GM12892 (cell line): Measurements from ENCODE around the gene SMYD4.

Experiments
- DNase-seq: peaks from one replicate; pipeline ENCODE4 v3.0.0; 2011; ENCODE audit not compliant: insufficient read length
- FAIRE-seq: peaks from 2 replicates; lab custom pipeline; 2011; peaks lifted over from hg19 to GRCh38; lab: Jason Lieb, UNC
- POLR2A ChIP-seq: IDR thresholded peaks from 2 replicates; pipeline ENCODE4 v1.6.1; 2011; ENCODE audit warnings: low read depth, low read length, control low read depth
- POLR2AphosphoS5 ChIP-seq: IDR thresholded peaks from 2 replicates; pipeline ENCODE4 v1.6.1; 2011; ENCODE audit warnings: low read depth, low read length, control low read depth
- TAF1 ChIP-seq: IDR thresholded peaks from 2 replicates; pipeline ENCODE4 v1.6.1; 2011; ENCODE audit warnings: low read depth, mild to moderate bottlenecking, control low read depth, low read length, borderline replicate concordance

SMYD4 gene

DNA sequence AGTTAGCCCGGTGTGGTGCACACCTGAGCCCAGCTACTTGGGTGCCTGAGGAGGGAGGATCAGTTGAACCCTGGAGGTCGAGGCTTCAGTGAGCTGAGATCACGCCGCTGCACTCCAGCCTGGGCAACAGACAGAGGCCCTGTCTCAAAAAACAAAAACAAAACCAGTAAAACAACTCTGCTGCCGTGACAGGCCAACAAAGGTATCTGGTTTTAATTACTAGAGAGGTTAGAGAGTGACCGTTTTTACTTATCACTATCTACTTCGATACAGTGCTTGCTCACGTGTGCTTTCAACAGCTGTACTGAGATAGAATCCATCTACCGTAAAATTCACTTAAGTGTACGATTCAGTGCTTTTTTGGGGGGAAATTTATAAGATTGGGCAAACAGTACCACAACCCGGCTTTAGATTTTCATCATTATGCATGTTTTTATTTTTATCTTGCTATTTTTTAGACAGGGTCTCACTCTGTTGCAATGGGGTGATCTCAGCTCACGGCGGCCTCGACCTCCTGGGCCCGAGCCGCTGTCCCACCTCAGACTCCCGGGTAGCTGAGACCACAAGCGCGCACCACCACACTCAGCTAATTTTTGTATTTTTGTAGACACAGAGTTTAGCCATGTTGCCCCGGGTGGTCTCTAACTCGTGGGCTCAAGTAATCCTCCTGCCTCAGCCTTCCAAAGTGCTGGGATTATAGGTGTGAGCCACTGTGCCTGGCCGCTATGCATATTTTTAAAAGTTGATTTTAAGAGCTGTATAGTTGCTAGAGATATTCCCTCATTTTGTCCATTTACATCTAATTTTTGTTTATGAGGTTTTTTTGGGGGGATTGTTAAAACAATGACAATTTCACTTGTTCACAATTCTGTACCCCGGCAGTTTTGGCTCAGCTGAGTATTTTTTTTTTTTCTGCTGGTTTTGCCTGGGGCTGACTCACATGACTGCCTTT lies 36.9 kb downstream of the SMYD4 start:
- TF ChIP-seq POLR2A (no peak), POLR2AphosphoS5 (no peak), TAF1 (no peak)
- no peak for DNase-seq
- FAIRE-seq: no peak

DNA sequence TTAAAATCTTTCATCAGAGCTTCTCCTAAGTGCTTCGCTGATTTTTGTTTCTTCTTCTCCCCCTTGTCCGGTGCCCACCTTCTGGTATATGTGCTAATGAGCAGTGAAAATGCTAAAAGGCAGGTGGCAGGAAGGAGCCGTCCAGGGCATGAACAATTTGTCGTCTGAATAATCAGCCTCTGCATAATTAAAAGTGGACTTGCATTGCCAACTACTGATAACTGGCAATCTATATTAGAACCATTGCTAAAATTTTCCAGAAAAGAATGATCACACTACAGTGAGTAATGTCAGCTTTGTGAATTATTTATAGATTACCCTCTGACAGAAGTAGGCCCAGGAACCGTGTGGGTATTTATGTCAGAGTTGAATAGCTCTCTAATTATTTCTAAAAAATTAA lies 39.8 kb downstream of the SMYD4 start:
- TF ChIP-seq POLR2A (no peak), POLR2AphosphoS5 (no peak), TAF1 (no peak)
- DNase-seq: no peak
- FAIRE-seq: no peak

DNA sequence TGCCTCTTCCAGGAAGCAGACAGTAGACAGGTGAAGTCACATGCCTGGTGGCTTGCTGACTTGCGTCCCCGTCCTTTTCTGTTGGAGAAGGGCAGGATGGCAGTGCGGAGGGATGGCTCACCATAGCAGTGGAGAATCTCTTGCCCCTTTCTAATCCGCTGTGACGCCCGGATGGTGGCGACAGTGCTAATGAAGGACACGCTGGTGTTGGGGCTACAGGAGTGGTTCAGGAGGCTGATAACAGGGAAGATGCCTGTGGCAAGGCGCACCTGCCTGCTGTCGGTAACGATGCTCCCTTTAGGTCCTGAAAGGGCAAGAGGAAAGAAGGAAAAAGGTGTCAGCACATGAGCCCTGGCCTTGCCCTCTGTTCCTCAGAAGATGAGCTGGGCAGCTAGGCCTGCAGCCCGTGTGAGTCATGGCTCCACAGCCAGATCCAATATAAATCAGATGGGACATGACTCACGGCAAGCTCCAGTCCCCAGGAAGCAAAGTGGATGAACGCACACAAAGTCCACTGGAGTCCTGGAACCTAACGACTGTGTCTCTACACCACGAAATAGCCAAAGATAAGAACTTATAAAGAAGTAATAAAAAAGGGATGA lies 42.3 kb downstream of the SMYD4 start:
- FAIRE-seq (no peak), DNase-seq (no peak)
- TF ChIP-seq POLR2AphosphoS5 (no peak), TAF1 (no peak), POLR2A (no peak)

DNA sequence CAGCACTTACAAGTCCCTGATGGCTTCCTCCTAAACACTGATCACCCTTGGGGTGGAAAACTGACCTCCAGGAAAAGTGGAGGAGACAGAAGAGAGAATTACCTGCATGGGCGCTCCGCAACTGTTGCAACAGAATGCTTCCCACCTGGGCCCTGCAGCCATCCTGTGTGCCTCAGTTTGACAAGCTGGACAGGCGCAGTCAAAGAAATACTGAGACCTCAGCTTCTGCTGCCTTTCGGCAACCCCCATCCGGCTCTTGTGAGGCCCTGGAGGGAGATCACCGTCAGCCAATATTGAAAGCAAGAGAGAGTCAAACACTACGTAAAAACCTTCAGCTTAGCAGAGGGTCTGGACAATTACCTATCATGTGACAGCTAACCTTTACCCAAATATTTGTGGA lies 43.0 kb downstream of the SMYD4 start:
- TF ChIP-seq TAF1: no peak
- DNase-seq: no peak
- FAIRE-seq: no peak

DNA sequence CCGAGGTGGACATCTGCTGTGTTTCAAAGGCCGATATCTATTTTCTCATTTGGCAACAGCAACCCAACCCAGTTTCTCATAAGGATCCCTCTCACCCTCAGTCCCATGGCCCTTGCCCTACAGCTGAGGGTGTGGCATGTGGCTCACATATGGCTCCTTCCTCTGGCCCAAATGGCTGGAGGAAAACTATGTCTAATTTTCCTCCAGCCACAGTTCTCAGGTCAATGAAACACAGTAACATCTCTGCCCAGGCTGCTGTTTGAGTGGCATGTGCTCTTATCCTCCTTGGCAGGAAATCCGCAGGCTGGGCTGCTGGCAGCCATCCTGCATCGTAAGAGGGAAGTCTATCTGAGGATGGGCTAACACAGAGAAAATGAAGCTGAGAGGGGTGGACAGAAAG lies 43.8 kb downstream of the SMYD4 start:
- TF ChIP-seq TAF1 (no peak), POLR2A (no peak), POLR2AphosphoS5 (no peak)
- FAIRE-seq: no peak
- no peak for DNase-seq

DNA sequence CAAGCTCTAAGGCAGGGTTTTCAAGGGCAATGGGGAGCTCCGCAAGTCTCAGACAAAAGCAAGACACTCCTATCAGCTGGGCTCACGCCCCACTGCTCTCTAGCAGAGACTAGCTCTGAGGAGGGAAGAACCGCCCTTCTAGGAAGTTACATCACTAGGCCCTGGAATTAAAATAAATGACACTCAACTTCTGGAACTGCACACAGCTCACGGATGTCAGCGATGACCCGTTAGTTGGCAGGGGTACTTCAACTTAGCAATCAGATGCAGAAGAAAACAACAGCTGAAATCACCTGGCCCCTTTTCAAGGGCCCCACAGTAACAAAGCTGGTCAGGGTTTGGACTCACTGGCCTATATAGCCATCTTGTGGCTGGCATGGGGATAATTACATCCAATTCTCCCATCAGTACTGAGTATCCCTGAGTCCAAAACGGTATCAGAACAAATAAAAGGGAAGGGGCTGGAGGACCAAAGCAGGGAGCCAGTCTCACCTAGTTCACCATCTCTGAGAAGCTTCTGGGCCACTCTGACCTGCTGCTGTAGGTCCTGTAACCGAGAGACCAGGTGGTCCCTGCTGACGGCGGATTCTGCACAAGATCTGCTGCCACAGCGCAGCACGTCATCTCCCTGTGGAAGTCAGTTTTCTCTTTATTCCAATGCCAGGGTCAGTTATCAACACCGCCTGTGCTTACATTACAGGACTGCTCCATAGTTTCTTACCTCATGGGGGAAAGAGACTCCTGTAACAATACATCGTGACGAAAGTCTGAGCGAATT lies 45.7 kb downstream of the SMYD4 start:
- no peak for TF ChIP-seq POLR2A
- no peak for TF ChIP-seq POLR2AphosphoS5
- TF ChIP-seq TAF1: no peak
- FAIRE-seq (no peak), DNase-seq (no peak)

DNA sequence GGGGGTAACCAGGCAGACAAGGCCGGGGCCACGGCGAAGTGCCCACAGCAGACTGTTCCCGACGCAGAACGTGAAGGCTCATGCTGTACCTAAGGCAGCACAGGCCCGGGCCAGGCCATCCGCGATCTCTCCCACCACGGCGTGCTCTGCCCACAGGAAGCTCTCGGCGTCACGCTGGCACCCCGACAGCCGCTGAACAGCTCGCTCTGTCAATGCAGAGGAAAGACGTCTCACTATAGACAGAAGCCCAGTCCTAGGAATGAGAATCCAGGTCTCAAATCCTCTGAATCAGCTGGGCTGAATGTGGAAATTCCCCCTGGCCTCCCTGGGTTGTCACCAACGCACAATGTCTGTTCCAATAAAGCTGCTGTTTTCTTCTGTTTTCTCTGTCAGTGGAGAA lies 46.4 kb downstream of the SMYD4 start:
- TF ChIP-seq POLR2AphosphoS5: no peak
- no peak for TF ChIP-seq TAF1
- no peak for TF ChIP-seq POLR2A
- FAIRE-seq (no peak), DNase-seq (no peak)

DNA sequence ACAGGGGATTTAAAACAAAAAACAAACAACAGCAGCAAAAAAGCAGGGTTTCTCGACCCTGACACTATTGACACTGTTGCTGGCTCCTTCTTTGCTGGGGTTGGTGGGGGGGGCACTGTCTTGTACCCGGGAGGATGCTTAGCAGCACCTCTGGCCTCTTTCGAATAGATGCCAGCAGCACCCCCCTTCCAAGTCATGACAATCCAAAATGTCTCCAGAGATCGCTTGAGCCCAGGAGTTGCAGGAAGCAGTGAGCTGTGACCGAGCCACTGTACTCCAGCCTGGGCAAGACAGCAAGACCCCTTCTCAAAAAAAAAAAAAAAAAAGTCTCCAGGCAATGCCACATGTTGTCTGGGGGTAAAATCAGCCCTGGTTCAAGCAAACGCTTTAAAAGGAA lies 47.5 kb downstream of the SMYD4 start:
- no peak for FAIRE-seq
- DNase-seq: no peak
- no peak for TF ChIP-seq POLR2AphosphoS5
- no peak for TF ChIP-seq POLR2A
- no peak for TF ChIP-seq TAF1

DNA sequence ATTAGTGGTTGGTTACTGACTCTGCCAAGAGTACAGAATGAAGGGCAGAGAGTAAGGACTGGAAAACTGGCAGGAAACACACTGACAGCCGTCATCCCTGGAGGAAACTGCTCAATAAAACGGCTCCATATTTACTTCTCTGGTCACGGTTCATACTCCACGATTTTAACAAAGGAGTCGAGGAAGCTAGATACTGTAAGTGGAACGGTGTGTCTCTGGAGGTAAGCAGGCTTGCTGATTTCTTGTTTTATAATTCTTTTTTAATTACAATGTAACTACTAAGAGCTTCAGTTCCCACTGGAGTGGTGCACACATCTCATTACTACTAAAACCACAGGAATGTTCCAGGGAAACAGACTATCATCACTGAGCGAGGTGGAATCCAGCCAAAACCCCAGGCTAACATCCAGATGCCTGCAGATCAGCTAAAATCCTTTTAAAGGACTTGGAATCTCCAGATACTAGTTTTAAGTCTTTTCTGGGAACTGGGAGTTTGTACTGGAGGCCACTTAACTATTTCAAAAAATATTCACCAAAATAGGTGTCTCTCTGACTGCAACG lies 50.1 kb downstream of the SMYD4 start:
- FAIRE-seq: no peak
- no peak for DNase-seq

DNA sequence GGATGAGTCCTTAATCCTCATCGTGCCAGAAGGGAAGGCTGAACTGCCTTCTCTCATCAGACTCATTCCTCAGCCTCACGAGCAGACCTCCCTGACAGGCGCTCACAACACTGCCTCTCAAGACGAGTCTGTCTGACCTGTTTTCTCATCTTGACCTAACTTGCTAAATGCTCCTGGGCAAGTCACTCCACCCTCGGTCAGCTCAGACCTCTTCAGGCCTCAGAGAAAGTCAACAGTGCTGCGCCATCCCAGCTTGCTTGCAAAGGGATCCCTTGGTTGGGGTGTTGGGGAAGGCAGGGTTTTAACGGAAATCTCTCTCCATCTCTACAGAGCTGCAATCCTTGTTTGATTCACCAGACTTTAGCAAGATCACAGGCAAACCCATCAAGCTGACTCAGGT lies 52.8 kb downstream of the SMYD4 start:
- no peak for FAIRE-seq
- no peak for TF ChIP-seq POLR2A
- no peak for TF ChIP-seq POLR2AphosphoS5
- no peak for TF ChIP-seq TAF1
- DNase-seq: no peak

More for the DNA sequence above, 50.1 kb downstream of the SMYD4 start:
- TF ChIP-seq POLR2AphosphoS5 (no peak), POLR2A (no peak), TAF1 (no peak)

DNA sequence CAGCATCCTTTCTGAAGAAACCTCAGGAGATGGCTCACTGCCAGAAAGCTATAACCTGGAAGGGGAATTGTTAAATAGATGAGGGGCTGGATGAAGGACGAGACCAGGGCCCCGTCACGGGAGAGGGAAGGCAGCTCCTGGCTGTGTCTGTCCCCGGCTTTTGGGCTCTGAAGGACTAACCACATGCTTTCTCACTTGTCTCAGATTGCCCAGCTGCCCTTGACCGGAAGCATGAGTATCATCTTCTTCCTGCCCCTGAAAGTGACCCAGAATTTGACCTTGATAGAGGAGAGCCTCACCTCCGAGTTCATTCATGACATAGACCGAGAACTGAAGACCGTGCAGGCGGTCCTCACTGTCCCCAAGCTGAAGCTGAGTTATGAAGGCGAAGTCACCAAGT lies 53.4 kb downstream of the SMYD4 start:
- FAIRE-seq: no peak
- DNase-seq: no peak

More for the DNA sequence above, 53.4 kb downstream of the SMYD4 start:
- TF ChIP-seq POLR2A (no peak), TAF1 (no peak), POLR2AphosphoS5 (no peak)
